GM18858 (cell line): ENCODE measurements around the gene FBXL7.

Source experiments
- ATAC-seq: cut with Tn5 transposase; IDR thresholded peaks from one replicate; pipeline ENCODE4 v1.9.1; 2021; ENCODE audit not compliant: unreplicated experiment

The FBXL7 gene

GRCh38 chr5:15575666-15576065 lies 75.7 kb downstream of the FBXL7 start:
- ATAC-seq: no peak

GRCh38 chr5:15577132-15577531 lies 77.2 kb downstream of the FBXL7 start:
- ATAC-seq: no peak

- no peak for ATAC-seq
Observed at GRCh38 chr5:15577831-15578230, 77.9 kb downstream of the FBXL7 start.

- ATAC-seq: no peak
Observed at GRCh38 chr5:15579193-15579990, 79.4 kb downstream of the FBXL7 start.

GRCh38 chr5:15584528-15584927 lies 84.5 kb downstream of the FBXL7 start:
- no peak for ATAC-seq

GRCh38 chr5:15585128-15585527 lies 85.1 kb downstream of the FBXL7 start:
- no peak for ATAC-seq

- ATAC-seq: no peak
Observed at GRCh38 chr5:15585841-15586591, 86.0 kb downstream of the FBXL7 start.

- ATAC-seq: no peak
Observed at GRCh38 chr5:15587916-15588315, 87.9 kb downstream of the FBXL7 start.

GRCh38 chr5:15592728-15593127 lies 92.7 kb downstream of the FBXL7 start:
- ATAC-seq: no peak

GRCh38 chr5:15594977-15595568 lies 95.1 kb downstream of the FBXL7 start:
- ATAC-seq: no peak

- ATAC-seq: no peak
Observed at GRCh38 chr5:15595929-15596328, 95.9 kb downstream of the FBXL7 start.

GRCh38 chr5:15596936-15597335 lies 97.0 kb downstream of the FBXL7 start:
- no peak for ATAC-seq

- no peak for ATAC-seq
Observed at GRCh38 chr5:15597804-15598203, 97.8 kb downstream of the FBXL7 start.

GRCh38 chr5:15598294-15598902 lies 98.4 kb downstream of the FBXL7 start:
- ATAC-seq: no peak

- no peak for ATAC-seq
Observed at GRCh38 chr5:15600035-15600434, 100.1 kb downstream of the FBXL7 start.

GRCh38 chr5:15601274-15601673 lies 101.3 kb downstream of the FBXL7 start:
- no peak for ATAC-seq

GRCh38 chr5:15601853-15602252 lies 101.9 kb downstream of the FBXL7 start:
- ATAC-seq: no peak

GRCh38 chr5:15604986-15605385 lies 105.0 kb downstream of the FBXL7 start:
- no peak for ATAC-seq

- ATAC-seq: no peak
Observed at GRCh38 chr5:15606197-15606596, 106.2 kb downstream of the FBXL7 start.

GRCh38 chr5:15607076-15607475 lies 107.1 kb downstream of the FBXL7 start:
- no peak for ATAC-seq

- no peak for ATAC-seq
Observed at GRCh38 chr5:15609076-15609725, 109.2 kb downstream of the FBXL7 start.
